ENCODE measurements around the gene NCAPD2. TPM values are rescaled to one million over a fixed set of nuclear protein-coding genes. Genes with fewer than 3 reads are reported as not detected.
A peak's percentile ranks its signal among the peaks of the same experiment; 100 is the strongest.
"Not testable (repeated sequence)": the region's sequence is repeated elsewhere in the genome, so short reads cannot be mapped to it uniquely, and the experiment has no call there.

The NCAPD2 gene
- total RNA-seq, 2 donors from 2014 or later = 90.3 to 150 TPM

- WGBS, 2 experiments (ENCODE audit: insufficient coverage in 1 of 2, insufficient read length in 1 of 2) = 65 to 68% methylated on average over 6 of the region's 6 CpGs
- TF ChIP-seq, protein P1, sequence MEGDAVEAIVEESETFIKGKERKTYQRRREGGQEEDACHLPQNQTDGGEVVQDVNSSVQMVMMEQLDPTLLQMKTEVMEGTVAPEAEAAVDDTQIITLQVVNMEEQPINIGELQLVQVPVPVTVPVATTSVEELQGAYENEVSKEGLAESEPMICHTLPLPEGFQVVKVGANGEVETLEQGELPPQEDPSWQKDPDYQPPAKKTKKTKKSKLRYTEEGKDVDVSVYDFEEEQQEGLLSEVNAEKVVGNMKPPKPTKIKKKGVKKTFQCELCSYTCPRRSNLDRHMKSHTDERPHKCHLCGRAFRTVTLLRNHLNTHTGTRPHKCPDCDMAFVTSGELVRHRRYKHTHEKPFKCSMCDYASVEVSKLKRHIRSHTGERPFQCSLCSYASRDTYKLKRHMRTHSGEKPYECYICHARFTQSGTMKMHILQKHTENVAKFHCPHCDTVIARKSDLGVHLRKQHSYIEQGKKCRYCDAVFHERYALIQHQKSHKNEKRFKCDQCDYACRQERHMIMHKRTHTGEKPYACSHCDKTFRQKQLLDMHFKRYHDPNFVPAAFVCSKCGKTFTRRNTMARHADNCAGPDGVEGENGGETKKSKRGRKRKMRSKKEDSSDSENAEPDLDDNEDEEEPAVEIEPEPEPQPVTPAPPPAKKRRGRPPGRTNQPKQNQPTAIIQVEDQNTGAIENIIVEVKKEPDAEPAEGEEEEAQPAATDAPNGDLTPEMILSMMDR (conservative IDR thresholded peaks at IDR 0.05) = peak; percentile 98
- H3K9me3 Mint-ChIP-seq = no peaks in the 10 kb centered on the region
- Histone ChIP-seq H3K9me3 (ENCODE audit: control insufficient read depth, low read length) (no peaks in the 10 kb centered on the region), H3K27me3 (ENCODE audit: control insufficient read depth, insufficient read depth, low read length, poor library complexity, severe bottlenecking) (no peaks in the 10 kb centered on the region), H3K27ac (ENCODE audit: low read depth, low read length) (no peak overlapping the region), H3K4me1 (ENCODE audit: control insufficient read depth, insufficient read depth, low read length) (no peaks in the 10 kb centered on the region), H3K9ac (ENCODE audit: extremely low read depth, low read length, poor library complexity, severe bottlenecking) (no peak overlapping the region), H3K36me3 (ENCODE audit: control insufficient read depth, insufficient read depth, low read length) (peaks cover 28% of the 10 kb centered on the region), H3K4me3 (ENCODE audit: low read length) (no peak overlapping the region)
- H3K27me3 Mint-ChIP-seq (ENCODE audit: insufficient read depth) = peaks cover 5% of the 10 kb centered on the region
- no peak overlapping the region for H3K27ac Mint-ChIP-seq
- H3K4me1 Mint-ChIP-seq = peaks cover 10% of the 10 kb centered on the region
- no peak overlapping the region for H3K4me3 Mint-ChIP-seq
- H3K36me3 Mint-ChIP-seq (ENCODE audit: low read depth) = peaks cover 62% of the 10 kb centered on the region
- peak; percentile 90 for DNase-seq
Measured at GRCh38 chr12:6465467-6466183, 28.3 kb upstream of the NCAPD2 start.

GRCh38 chr12:6466184-6466573 is 27.7 kb upstream of the NCAPD2 start:
- H3K4me3 ChIP-seq (ENCODE audit: low read length) = no peak overlapping the region
- H3K9me3 ChIP-seq (ENCODE audit: control insufficient read depth, low read length) = no peaks in the 10 kb centered on the region
- no peaks in the 10 kb centered on the region for H3K4me1 ChIP-seq (ENCODE audit: control insufficient read depth, insufficient read depth, low read length)
- Mint-ChIP-seq H3K4me1 (peaks cover 12% of the 10 kb centered on the region), H3K9me3 (no peaks in the 10 kb centered on the region), H3K27me3 (ENCODE audit: insufficient read depth) (peaks cover 5% of the 10 kb centered on the region), H3K27ac (no peak overlapping the region), H3K36me3 (ENCODE audit: low read depth) (peaks cover 57% of the 10 kb centered on the region), H3K4me3 (no peak overlapping the region)
- H3K9ac ChIP-seq (ENCODE audit: extremely low read depth, low read length, poor library complexity, severe bottlenecking) = no peak overlapping the region
- H3K36me3 ChIP-seq (ENCODE audit: control insufficient read depth, insufficient read depth, low read length) = peaks cover 28% of the 10 kb centered on the region
- TF ChIP-seq, protein P1 (conservative IDR thresholded peaks at IDR 0.05) = no peak
- DNase-seq = no peak
- H3K27me3 ChIP-seq (ENCODE audit: control insufficient read depth, insufficient read depth, low read length, poor library complexity, severe bottlenecking) = no peaks in the 10 kb centered on the region
- H3K27ac ChIP-seq (ENCODE audit: low read depth, low read length) = no peak overlapping the region
- 85 to 93% methylated on average over 4 to 5 of the region's 5 CpGs for WGBS, 2 experiments (ENCODE audit: insufficient coverage in 1 of 2, insufficient read length in 1 of 2)

DNA sequence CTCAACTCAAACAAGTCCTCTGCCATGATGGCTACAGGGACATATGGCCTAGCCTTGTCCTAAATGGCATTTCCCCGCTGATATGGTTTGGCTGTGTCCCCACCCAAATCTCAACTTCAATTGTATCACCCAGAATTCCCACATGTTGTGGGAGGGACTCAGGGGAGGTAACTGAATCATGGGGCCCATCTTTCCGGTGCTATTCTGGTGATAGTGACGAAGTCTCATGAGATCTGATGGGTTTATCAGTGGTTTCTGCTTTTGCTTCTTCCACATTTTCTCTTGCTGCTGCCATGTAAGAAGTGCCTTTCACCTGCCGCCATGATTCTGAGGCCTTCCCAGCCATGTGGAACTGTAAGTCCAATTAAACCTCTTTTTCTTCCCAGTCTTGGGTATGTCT is 27.2 kb upstream of the NCAPD2 start:
- Mint-ChIP-seq H3K36me3 (ENCODE audit: low read depth) (peaks cover 51% of the 10 kb centered on the region), H3K4me1 (peaks cover 15% of the 10 kb centered on the region)
- 90 to 91% methylated on average over 2 to 4 of the region's 4 CpGs for WGBS, 2 experiments (ENCODE audit: insufficient coverage in 1 of 2, insufficient read length in 1 of 2)
- not testable (repeated sequence) for DNase-seq; H3K27me3 ChIP-seq (ENCODE audit: control insufficient read depth, insufficient read depth, low read length, poor library complexity, severe bottlenecking); H3K4me3 Mint-ChIP-seq; H3K27me3 Mint-ChIP-seq (ENCODE audit: insufficient read depth); H3K27ac ChIP-seq (ENCODE audit: low read depth, low read length); H3K9me3 Mint-ChIP-seq; H3K9ac ChIP-seq (ENCODE audit: extremely low read depth, low read length, poor library complexity, severe bottlenecking); H3K4me3 ChIP-seq (ENCODE audit: low read length); H3K27ac Mint-ChIP-seq; H3K9me3 ChIP-seq (ENCODE audit: control insufficient read depth, low read length); H3K4me1 ChIP-seq (ENCODE audit: control insufficient read depth, insufficient read depth, low read length)
- peaks cover 27% of the 10 kb centered on the region for H3K36me3 ChIP-seq (ENCODE audit: control insufficient read depth, insufficient read depth, low read length)

- Mint-ChIP-seq H3K4me1 (peaks cover 15% of the 10 kb centered on the region), H3K27me3 (ENCODE audit: insufficient read depth) (peaks cover 13% of the 10 kb centered on the region), H3K36me3 (ENCODE audit: low read depth) (peaks cover 42% of the 10 kb centered on the region)
- not testable (repeated sequence) for H3K9ac ChIP-seq (ENCODE audit: extremely low read depth, low read length, poor library complexity, severe bottlenecking); H3K27ac Mint-ChIP-seq; H3K4me3 ChIP-seq (ENCODE audit: low read length); DNase-seq; H3K27me3 ChIP-seq (ENCODE audit: control insufficient read depth, insufficient read depth, low read length, poor library complexity, severe bottlenecking); H3K9me3 ChIP-seq (ENCODE audit: control insufficient read depth, low read length); H3K4me3 Mint-ChIP-seq; H3K27ac ChIP-seq (ENCODE audit: low read depth, low read length); H3K9me3 Mint-ChIP-seq; H3K4me1 ChIP-seq (ENCODE audit: control insufficient read depth, insufficient read depth, low read length)
- WGBS, 2 experiments (ENCODE audit: insufficient coverage in 1 of 2, insufficient read length in 1 of 2) = 92 to 94% methylated on average over 9 of the region's 9 CpGs
- H3K36me3 ChIP-seq (ENCODE audit: control insufficient read depth, insufficient read depth, low read length) = peaks cover 20% of the 10 kb centered on the region
Measured at GRCh38 chr12:6467571-6468282, 26.2 kb upstream of the NCAPD2 start.
